Measurements from ENCODE around the gene OPA1.

OPA1 gene

DNA sequence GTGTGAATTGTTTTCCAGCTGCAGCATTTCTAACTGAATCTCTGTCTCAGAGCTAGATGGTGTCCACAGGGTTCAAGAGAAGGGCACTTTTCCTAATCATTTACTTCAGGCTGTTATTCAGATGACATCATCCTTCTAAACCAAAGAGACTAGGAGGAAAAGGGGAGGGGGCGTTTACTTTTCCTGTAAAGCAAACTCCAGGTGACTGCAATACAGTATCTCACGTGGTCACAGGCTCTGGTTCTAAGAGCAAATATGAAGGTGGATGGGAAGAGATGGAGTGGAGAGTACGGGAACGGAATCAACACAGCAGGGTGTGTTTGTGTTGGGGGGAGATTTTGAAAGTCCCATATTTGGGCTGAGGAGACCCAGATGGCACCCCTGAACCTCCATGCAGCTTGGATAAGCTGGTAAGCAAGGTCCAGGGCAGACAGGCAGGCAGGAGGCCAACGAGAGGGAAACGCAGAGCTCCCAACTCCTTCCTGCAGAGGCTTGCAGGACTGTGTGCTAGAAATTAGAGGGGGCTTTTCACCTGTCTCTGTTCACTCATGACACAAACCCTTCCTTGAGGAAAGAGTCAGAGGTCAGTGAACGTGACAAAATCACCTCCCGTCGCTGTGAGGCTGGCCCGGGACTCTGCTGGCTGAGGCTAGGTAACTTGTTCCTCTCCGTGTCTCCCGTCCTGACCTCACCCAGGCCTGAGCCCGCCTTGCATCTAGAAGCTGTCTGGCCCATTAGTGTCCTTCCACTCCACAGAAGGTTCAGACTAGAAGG, 151.2 kb downstream of the OPA1 start:
- no peak for DNase-seq

DNA sequence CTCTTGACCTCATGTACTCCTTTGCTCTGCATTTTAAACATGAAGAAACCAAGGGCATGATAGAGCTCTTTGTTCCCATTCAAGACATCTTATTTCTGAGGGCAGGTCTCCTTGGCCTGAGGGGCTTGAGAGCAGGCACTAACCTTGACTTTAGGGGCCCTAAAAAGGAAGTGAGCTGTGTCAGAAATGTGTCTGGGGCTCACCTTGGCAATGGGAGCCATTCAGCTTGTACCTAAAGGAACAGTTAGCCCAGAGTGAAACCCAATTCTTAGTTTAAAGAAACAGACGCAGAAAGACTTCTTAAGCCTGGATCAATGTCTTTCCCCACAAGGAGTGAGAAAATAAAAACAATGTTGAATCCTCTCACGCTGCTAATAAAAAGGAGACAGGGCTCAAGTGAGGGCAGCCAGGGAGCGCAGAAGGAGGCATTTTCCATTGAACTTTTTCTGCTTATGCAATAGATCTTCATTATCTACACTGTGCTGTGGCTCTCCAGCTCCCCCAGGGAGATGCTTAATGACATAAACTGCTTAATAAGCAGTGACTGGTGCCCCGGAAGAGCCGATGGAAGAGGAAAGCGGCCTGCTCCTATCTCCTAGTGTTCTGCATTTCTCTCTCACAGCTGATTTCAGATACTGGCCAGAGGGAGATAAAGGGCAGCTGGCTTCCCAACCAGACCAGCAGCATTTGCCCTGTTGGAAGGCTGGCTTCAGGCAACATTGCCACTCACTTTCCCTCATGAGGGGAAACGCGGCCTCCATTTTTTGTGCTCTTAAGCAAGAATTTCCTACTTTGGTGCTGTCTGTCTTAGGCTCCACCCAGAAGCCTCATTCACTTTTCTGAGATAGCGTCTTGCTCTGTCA, 152.0 kb downstream of the OPA1 start:
- DNase-seq: no peak

DNA sequence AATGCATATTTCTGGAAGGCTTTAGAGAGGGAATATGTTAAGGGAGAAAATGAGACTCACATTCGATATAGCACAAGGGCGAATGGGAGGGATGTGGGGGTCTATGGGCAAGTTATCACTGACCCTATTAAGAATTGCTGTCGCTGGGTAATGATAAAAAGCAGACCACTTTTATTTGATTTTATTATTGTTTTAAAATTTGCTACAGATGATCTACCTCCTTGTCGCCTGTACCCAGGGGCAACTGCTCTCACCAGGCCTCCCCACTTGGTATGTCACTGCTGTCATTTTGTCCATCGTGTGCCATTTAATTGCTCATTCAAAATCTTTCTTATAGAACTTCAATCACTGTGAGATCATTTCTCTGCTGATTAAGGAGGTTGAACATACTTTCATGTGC, 153.8 kb downstream of the OPA1 start:
- DNase-seq: no peak
